Measurements from ENCODE around the gene CTDSP2. TPM values are rescaled to one million over a fixed set of nuclear protein-coding genes. Genes with fewer than 3 reads are reported as not detected.
A peak's percentile ranks its signal among the peaks of the same experiment; 100 is the strongest.

The CTDSP2 gene
- total RNA-seq, 1 donor from 2014 or later = 83.2 TPM

- Mint-ChIP-seq H3K36me3 (ENCODE audit: low read depth) (peaks cover 12% of the 10 kb centered on the region), H3K27ac (ENCODE audit: unreplicated experiment) (no peak overlapping the region), H3K4me1 (peaks cover 29% of the 10 kb centered on the region), H3K9me3 (no peaks in the 10 kb centered on the region), H3K4me3 (peak overlapping the region; percentile 66), H3K27me3 (ENCODE audit: low read depth) (peaks cover 38% of the 10 kb centered on the region)
- TF ChIP-seq CTCF (conservative IDR thresholded peaks at IDR 0.05) = no peak
- no peak for DNase-seq (ENCODE audit: low read depth, low spot score)
Measured at GRCh38 chr12:57770734-57771133, 75.8 kb downstream of the CTDSP2 start.

Small RNA genes within 50 kb of the gene (microRNA-seq; reads per million reads assigned to microRNA genes)
- gene MIR26A2 = 258 reads per million, percentile 69 among the genes with 10 or more reads in this experiment

Other genes starting within 250 kb of the CTDSP2 start
- 74.7 and 75.6 TPM in 2 replicates for gene DTX3, start 241.9 kb downstream of the CTDSP2 start, total RNA-seq
- gene ARHGEF25, start 235.3 kb downstream of the CTDSP2 start, total RNA-seq = 41.2 and 43.8 TPM in 2 replicates
- 18.6 and 19.5 TPM in 2 replicates for gene B4GALNT1, start 213.5 kb downstream of the CTDSP2 start, total RNA-seq
- gene OS9, start 152.6 kb downstream of the CTDSP2 start, total RNA-seq = 123 and 135 TPM in 2 replicates
- gene AGAP2, start 108.0 kb downstream of the CTDSP2 start, total RNA-seq = 3.9 and 4.1 TPM in 2 replicates
- 23.5 and 26.9 TPM in 2 replicates for gene TSPAN31, start 101.7 kb downstream of the CTDSP2 start, total RNA-seq
- gene CDK4, start 94.4 kb downstream of the CTDSP2 start, total RNA-seq = 332 and 333 TPM in 2 replicates
- gene MARCHF9, start 91.6 kb downstream of the CTDSP2 start, total RNA-seq = 16.7 and 18.8 TPM in 2 replicates
- 3.2 and 4.2 TPM in 2 replicates for gene CYP27B1, start 79.7 kb downstream of the CTDSP2 start, total RNA-seq
- 37.8 and 40.5 TPM in 2 replicates for gene METTL1, start 74.6 kb downstream of the CTDSP2 start, total RNA-seq
- 4.5 and 5.6 TPM in 2 replicates for gene EEF1AKMT3, start 74.1 kb downstream of the CTDSP2 start, total RNA-seq
- 31.7 and 32.3 TPM in 2 replicates for gene TSFM, start 63.9 kb downstream of the CTDSP2 start, total RNA-seq
- gene AVIL, start 28.0 kb downstream of the CTDSP2 start, total RNA-seq = 1.6 and 1.7 TPM in 2 replicates
- gene ATP23, start 94.8 kb upstream of the CTDSP2 start, total RNA-seq = 7.7 and 8.0 TPM in 2 replicates

All from neural crest cell (in vitro differentiated cells).